ENCODE data around the gene CCDC39.
"Not testable (repeated sequence)": the region's sequence is repeated elsewhere in the genome, so short reads cannot be mapped to it uniquely, and the experiment has no call there.

The CCDC39 gene

DNA sequence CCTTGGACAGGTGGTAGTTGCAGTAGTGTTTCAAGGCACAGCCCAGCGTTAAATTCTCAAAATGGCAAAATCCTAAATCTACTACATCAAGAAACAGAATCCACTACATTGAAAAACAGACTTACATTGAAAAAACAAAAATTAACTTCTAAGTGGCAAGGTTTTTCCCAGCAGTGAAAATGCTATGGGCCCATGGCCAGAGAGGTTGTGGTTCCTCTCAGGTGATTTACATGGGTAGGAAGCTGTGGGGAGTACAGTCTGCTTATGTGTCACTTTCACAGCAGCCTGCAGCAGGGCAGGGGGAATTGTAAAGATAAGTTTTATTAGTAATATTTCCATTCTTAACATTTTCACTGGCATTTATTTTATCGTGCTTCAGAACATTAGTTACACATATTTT, 52.4 kb downstream of the CCDC39 start:
- H3K9ac ChIP-seq (ENCODE audit: low read length) = no peak overlapping the region
- H3K27me3 ChIP-seq (ENCODE audit: control insufficient read depth, insufficient read depth, low read length) = no peaks in the 10 kb centered on the region
- H3K4me3 ChIP-seq (ENCODE audit: low read depth, low read length) = no peak overlapping the region
- no peaks in the 10 kb centered on the region; the same call in 1 of the 2 replicates for H3K4me1 ChIP-seq (ENCODE audit: control insufficient read depth, insufficient read depth, low read length)
- no peaks in the 10 kb centered on the region for H3K9me3 ChIP-seq (ENCODE audit: control insufficient read depth, insufficient read depth, low read depth, low read length)
- H3K36me3 ChIP-seq (ENCODE audit: control insufficient read depth, insufficient read depth, low read length) = peaks cover 7% of the 10 kb centered on the region; the same call in 1 of the 2 replicates
- no peak overlapping the region for H3K27ac ChIP-seq (ENCODE audit: low read depth, low read length)

DNA sequence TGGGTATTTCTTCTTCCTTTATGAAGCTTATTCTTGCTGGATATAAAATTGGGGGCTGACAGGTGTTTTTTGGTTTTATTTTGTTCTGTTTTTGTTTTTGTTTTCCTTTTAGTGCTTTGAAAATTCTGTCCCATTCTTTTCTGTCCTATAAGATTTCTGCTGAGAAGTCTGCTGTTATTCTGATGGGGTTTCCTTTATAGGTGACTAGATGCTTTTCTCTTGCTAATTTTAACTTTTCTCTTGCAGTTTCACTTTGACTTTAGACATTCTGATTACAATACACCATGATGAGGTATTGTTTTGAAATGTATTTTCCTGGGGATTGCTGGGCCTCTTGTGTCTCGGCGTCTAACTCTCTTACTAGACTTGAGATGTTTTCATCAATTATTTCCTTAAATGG, 54.6 kb downstream of the CCDC39 start:
- Histone ChIP-seq H3K27me3 (ENCODE audit: control insufficient read depth, insufficient read depth, low read length) (no peaks in the 10 kb centered on the region), H3K9ac (ENCODE audit: low read length) (no peak overlapping the region), H3K36me3 (ENCODE audit: control insufficient read depth, insufficient read depth, low read length) (peaks cover 7% of the 10 kb centered on the region; the same call in 1 of the 2 replicates), H3K27ac (ENCODE audit: low read depth, low read length) (0 out of 2 replicates have a peak overlapping the region, but pooled peaks have one; percentile 31), H3K9me3 (ENCODE audit: control insufficient read depth, insufficient read depth, low read depth, low read length) (no peaks in the 10 kb centered on the region), H3K4me1 (ENCODE audit: control insufficient read depth, insufficient read depth, low read length) (no peaks in the 10 kb centered on the region; the same call in 1 of the 2 replicates), H3K4me3 (ENCODE audit: low read depth, low read length) (no peak overlapping the region)

DNA sequence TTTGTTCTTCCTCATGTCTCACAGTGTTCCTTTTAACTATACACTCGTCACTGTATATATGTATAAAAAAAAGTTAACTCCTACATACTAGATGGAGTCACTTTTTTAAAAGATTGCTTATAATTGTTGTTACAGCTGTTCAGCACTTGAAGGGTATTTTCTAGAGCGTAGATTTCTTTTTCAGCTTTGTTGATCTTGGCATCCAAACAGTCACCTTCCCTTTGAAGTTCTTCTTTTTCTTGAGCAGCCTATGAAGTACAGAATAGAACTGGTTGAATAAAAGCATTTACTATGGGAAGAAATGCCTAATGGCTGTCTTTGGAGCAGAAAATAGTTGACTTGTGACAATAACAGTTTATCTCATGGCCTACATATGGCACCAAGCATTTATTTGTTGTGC, 59.6 kb downstream of the CCDC39 start:
- H3K9me3 ChIP-seq (ENCODE audit: control insufficient read depth, insufficient read depth, low read depth, low read length) = no peaks in the 10 kb centered on the region
- H3K4me1 ChIP-seq (ENCODE audit: control insufficient read depth, insufficient read depth, low read length) = no peaks in the 10 kb centered on the region
- H3K27me3 ChIP-seq (ENCODE audit: control insufficient read depth, insufficient read depth, low read length) = no peaks in the 10 kb centered on the region
- H3K9ac ChIP-seq (ENCODE audit: low read length) = no peak overlapping the region
- H3K4me3 ChIP-seq (ENCODE audit: low read depth, low read length) = no peak overlapping the region
- peaks cover 12% of the 10 kb centered on the region for H3K36me3 ChIP-seq (ENCODE audit: control insufficient read depth, insufficient read depth, low read length)
- no peak overlapping the region for H3K27ac ChIP-seq (ENCODE audit: low read depth, low read length)

DNA sequence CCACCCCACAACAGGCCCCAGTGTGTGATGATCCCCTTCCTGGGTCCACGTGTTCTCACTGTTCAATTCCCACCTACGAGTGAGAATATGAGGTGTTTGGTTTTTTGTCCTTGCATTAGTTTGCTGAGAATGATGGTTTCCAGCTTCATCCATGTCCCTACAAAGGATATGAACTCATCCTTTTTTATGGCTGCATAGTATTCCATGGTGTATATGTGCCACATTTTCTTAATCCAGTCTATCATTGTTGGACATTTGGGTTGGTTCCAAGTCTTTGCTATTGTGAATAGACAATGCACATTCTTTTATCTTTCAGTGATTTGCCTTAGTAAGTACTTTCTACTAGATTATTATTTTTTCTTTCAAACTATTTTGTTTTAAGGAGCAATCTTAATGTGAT, 60.7 kb downstream of the CCDC39 start:
- peaks cover 11% of the 10 kb centered on the region for H3K36me3 ChIP-seq (ENCODE audit: control insufficient read depth, insufficient read depth, low read length)

GRCh38 chr3:180617049-180617448, 62.2 kb downstream of the CCDC39 start:
- Histone ChIP-seq H3K27me3 (ENCODE audit: control insufficient read depth, insufficient read depth, low read length) (no peaks in the 10 kb centered on the region), H3K27ac (ENCODE audit: low read depth, low read length) (no peak overlapping the region), H3K4me3 (ENCODE audit: low read depth, low read length) (no peak overlapping the region), H3K4me1 (ENCODE audit: control insufficient read depth, insufficient read depth, low read length) (no peaks in the 10 kb centered on the region), H3K9ac (ENCODE audit: low read length) (no peak overlapping the region), H3K36me3 (ENCODE audit: control insufficient read depth, insufficient read depth, low read length) (peaks cover 25% of the 10 kb centered on the region), H3K9me3 (ENCODE audit: control insufficient read depth, insufficient read depth, low read depth, low read length) (no peaks in the 10 kb centered on the region)

More for the DNA sequence above, 60.7 kb downstream of the CCDC39 start:
- not testable (repeated sequence) for H3K27me3 ChIP-seq (ENCODE audit: control insufficient read depth, insufficient read depth, low read length); H3K9me3 ChIP-seq (ENCODE audit: control insufficient read depth, insufficient read depth, low read depth, low read length); H3K27ac ChIP-seq (ENCODE audit: low read depth, low read length); H3K4me1 ChIP-seq (ENCODE audit: control insufficient read depth, insufficient read depth, low read length); H3K9ac ChIP-seq (ENCODE audit: low read length); H3K4me3 ChIP-seq (ENCODE audit: low read depth, low read length)

- Histone ChIP-seq H3K27me3 (ENCODE audit: control insufficient read depth, insufficient read depth, low read length) (no peaks in the 10 kb centered on the region), H3K9ac (ENCODE audit: low read length) (no peak overlapping the region), H3K4me1 (ENCODE audit: control insufficient read depth, insufficient read depth, low read length) (no peaks in the 10 kb centered on the region), H3K27ac (ENCODE audit: low read depth, low read length) (no peak overlapping the region), H3K4me3 (ENCODE audit: low read depth, low read length) (no peak overlapping the region), H3K9me3 (ENCODE audit: control insufficient read depth, insufficient read depth, low read depth, low read length) (no peaks in the 10 kb centered on the region), H3K36me3 (ENCODE audit: control insufficient read depth, insufficient read depth, low read length) (peaks cover 36% of the 10 kb centered on the region)
Observed at GRCh38 chr3:180615954-180616353, 63.3 kb downstream of the CCDC39 start.

GRCh38 chr3:180612364-180612763, 66.9 kb downstream of the CCDC39 start:
- H3K27me3 ChIP-seq (ENCODE audit: control insufficient read depth, insufficient read depth, low read length) = no peaks in the 10 kb centered on the region
- H3K4me1 ChIP-seq (ENCODE audit: control insufficient read depth, insufficient read depth, low read length) = no peaks in the 10 kb centered on the region
- H3K36me3 ChIP-seq (ENCODE audit: control insufficient read depth, insufficient read depth, low read length) = peaks cover 67% of the 10 kb centered on the region
- no peak overlapping the region for H3K27ac ChIP-seq (ENCODE audit: low read depth, low read length)
- H3K9ac ChIP-seq (ENCODE audit: low read length) = no peak overlapping the region
- no peak overlapping the region for H3K4me3 ChIP-seq (ENCODE audit: low read depth, low read length)
- H3K9me3 ChIP-seq (ENCODE audit: control insufficient read depth, insufficient read depth, low read depth, low read length) = no peaks in the 10 kb centered on the region

GRCh38 chr3:180611006-180611405, 68.3 kb downstream of the CCDC39 start:
- no peaks in the 10 kb centered on the region for H3K4me1 ChIP-seq (ENCODE audit: control insufficient read depth, insufficient read depth, low read length)
- H3K4me3 ChIP-seq (ENCODE audit: low read depth, low read length) = no peak overlapping the region
- no peaks in the 10 kb centered on the region for H3K27me3 ChIP-seq (ENCODE audit: control insufficient read depth, insufficient read depth, low read length)
- no peaks in the 10 kb centered on the region for H3K9me3 ChIP-seq (ENCODE audit: control insufficient read depth, insufficient read depth, low read depth, low read length)
- H3K27ac ChIP-seq (ENCODE audit: low read depth, low read length) = no peak overlapping the region
- no peak overlapping the region for H3K9ac ChIP-seq (ENCODE audit: low read length)
- peaks cover 80% of the 10 kb centered on the region for H3K36me3 ChIP-seq (ENCODE audit: control insufficient read depth, insufficient read depth, low read length)

GRCh38 chr3:180601688-180602666, 77.3 kb downstream of the CCDC39 start, which contains the start of gene TTC14:
Gene TTC14 (plus strand): TSS chr3:180602163. CDS start chr3:180602262, 99 bp downstream.
- H3K9ac ChIP-seq (ENCODE audit: low read length) = peak within 1 kb of the TSS; percentile 87
- H3K4me3 ChIP-seq (ENCODE audit: low read depth, low read length) = peak within 1 kb of the TSS; percentile 70
- H3K9me3 ChIP-seq (ENCODE audit: control insufficient read depth, insufficient read depth, low read depth, low read length) = no peaks in the 10 kb centered on the region
- H3K36me3 ChIP-seq (ENCODE audit: control insufficient read depth, insufficient read depth, low read length) = peaks cover 33% of the 10 kb centered on the region
- H3K27ac ChIP-seq (ENCODE audit: low read depth, low read length) = peak within 1 kb of the TSS; percentile 26; the same call in 1 of the 2 replicates
- no peaks in the 10 kb centered on the region for H3K4me1 ChIP-seq (ENCODE audit: control insufficient read depth, insufficient read depth, low read length)
- H3K27me3 ChIP-seq (ENCODE audit: control insufficient read depth, insufficient read depth, low read length) = peaks cover 16% of the 10 kb centered on the region

- no peaks in the 10 kb centered on the region for H3K4me1 ChIP-seq (ENCODE audit: control insufficient read depth, insufficient read depth, low read length)
- peaks cover 16% of the 10 kb centered on the region for H3K27me3 ChIP-seq (ENCODE audit: control insufficient read depth, insufficient read depth, low read length)
- no peaks in the 10 kb centered on the region for H3K9me3 ChIP-seq (ENCODE audit: control insufficient read depth, insufficient read depth, low read depth, low read length)
- peaks cover 18% of the 10 kb centered on the region for H3K36me3 ChIP-seq (ENCODE audit: control insufficient read depth, insufficient read depth, low read length)
- H3K9ac ChIP-seq (ENCODE audit: low read length) = no peak overlapping the region
- no peak overlapping the region for H3K27ac ChIP-seq (ENCODE audit: low read depth, low read length)
- H3K4me3 ChIP-seq (ENCODE audit: low read depth, low read length) = no peak overlapping the region
Observed at GRCh38 chr3:180600473-180600872, 78.8 kb downstream of the CCDC39 start.

- Histone ChIP-seq H3K36me3 (ENCODE audit: control insufficient read depth, insufficient read depth, low read length) (no peaks in the 10 kb centered on the region), H3K27me3 (ENCODE audit: control insufficient read depth, insufficient read depth, low read length) (peaks cover 16% of the 10 kb centered on the region), H3K27ac (ENCODE audit: low read depth, low read length) (no peak overlapping the region), H3K9me3 (ENCODE audit: control insufficient read depth, insufficient read depth, low read depth, low read length) (no peaks in the 10 kb centered on the region), H3K4me1 (ENCODE audit: control insufficient read depth, insufficient read depth, low read length) (no peaks in the 10 kb centered on the region), H3K4me3 (ENCODE audit: low read depth, low read length) (no peak overlapping the region), H3K9ac (ENCODE audit: low read length) (no peak overlapping the region)
Observed at GRCh38 chr3:180595559-180595935, 83.7 kb downstream of the CCDC39 start.

Measured in HUES6 (cell line).